Measurements from ENCODE around the gene PODXL2.
"Not testable (repeated sequence)": the region's sequence is repeated elsewhere in the genome, so short reads cannot be mapped to it uniquely, and the experiment has no call there.

Gene PODXL2

GRCh38 chr3:127647166-127647844 is 18.3 kb downstream of the PODXL2 start:
- ChIA-PET CTCF (interaction anchor here (0.6 to 1.6 kb wide), 2 partner anchors 37 to 50 kb away, joined by 4 to 5 read pairs; no protein-coding TSS in a partner anchor), POLR2A (ENCODE audit: low non-redundant PET) (no interaction called here)
- no peak overlapping the region for H3K27ac ChIP-seq
- no peak for DNase-seq (ENCODE audit: low spot score)
- TF ChIP-seq CTCF (conservative IDR thresholded peaks at IDR 0.05; ENCODE audit: low read depth), result no peak

- DNase-seq (ENCODE audit: low spot score), result no peak
- POLR2A ChIA-PET (ENCODE audit: low non-redundant PET), result no interaction called here
- H3K27ac ChIP-seq, result no peak overlapping the region
- no peak for TF ChIP-seq CTCF (conservative IDR thresholded peaks at IDR 0.05; ENCODE audit: low read depth)
- CTCF ChIA-PET, result interaction anchor here (0.6 to 1.6 kb wide), 2 partner anchors 36 to 49 kb away, joined by 4 to 5 read pairs; no protein-coding TSS in a partner anchor
Observed at GRCh38 chr3:127647845-127648204, 18.8 kb downstream of the PODXL2 start.

GRCh38 chr3:127650236-127650635 is 21.3 kb downstream of the PODXL2 start:
- ChIA-PET POLR2A (ENCODE audit: low non-redundant PET) (no interaction called here), CTCF (no interaction called here)
- H3K27ac ChIP-seq, result no peak overlapping the region
- no peak for DNase-seq (ENCODE audit: low spot score)
- no peak for TF ChIP-seq CTCF (conservative IDR thresholded peaks at IDR 0.05; ENCODE audit: low read depth)

GRCh38 chr3:127651516-127652172 is 22.7 kb downstream of the PODXL2 start:
- no peak overlapping the region for H3K27ac ChIP-seq
- TF ChIP-seq CTCF (conservative IDR thresholded peaks at IDR 0.05; ENCODE audit: low read depth), result no peak
- POLR2A ChIA-PET (ENCODE audit: low non-redundant PET), result no interaction called here
- no peak for DNase-seq (ENCODE audit: low spot score)
- CTCF ChIA-PET, result interaction anchor here (0.5 to 1.9 kb wide), 7 partner anchors 8 to 414 kb away, joined by 3 to 4 read pairs (median 3); no protein-coding TSS in a partner anchor

GRCh38 chr3:127652246-127652995 is 23.4 kb downstream of the PODXL2 start:
- peak; percentile 79 for TF ChIP-seq CTCF (conservative IDR thresholded peaks at IDR 0.05; ENCODE audit: low read depth)
- ChIA-PET CTCF (interaction anchor here (0.5 to 1.9 kb wide), 9 partner anchors 8 to 414 kb away, joined by 3 to 5 read pairs (median 4); partner anchors contain the start of gene MCM2), POLR2A (ENCODE audit: low non-redundant PET) (interaction anchor here (0.6 kb wide), 1 partner anchor 333 kb away, joined by 3 read pairs; no protein-coding TSS in a partner anchor)
- peak; percentile 62 for DNase-seq (ENCODE audit: low spot score)
- no peak overlapping the region for H3K27ac ChIP-seq

- ChIA-PET POLR2A (ENCODE audit: low non-redundant PET) (no interaction called here), CTCF (interaction anchor here (0.7 kb wide), 1 partner anchor 40 kb away, joined by 3 read pairs; no protein-coding TSS in a partner anchor)
- TF ChIP-seq CTCF (conservative IDR thresholded peaks at IDR 0.05; ENCODE audit: low read depth), result no peak
- H3K27ac ChIP-seq, result no peak overlapping the region
- no peak for DNase-seq (ENCODE audit: low spot score)
Observed at GRCh38 chr3:127654374-127654773, 25.4 kb downstream of the PODXL2 start.

GRCh38 chr3:127654993-127655392 is 26.0 kb downstream of the PODXL2 start:
- CTCF ChIA-PET, result interaction anchor here (1.1 kb wide), 1 partner anchor 80 kb away, joined by 3 read pairs; no protein-coding TSS in a partner anchor
- DNase-seq (ENCODE audit: low spot score); H3K27ac ChIP-seq; POLR2A ChIA-PET (ENCODE audit: low non-redundant PET): not testable (repeated sequence)
